HEK293 (cell line): Measurements from ENCODE around the gene RAB44.

Experiments
- PRDM10 ChIP-seq: fragments of 450-650 bp; formaldehyde crosslinking; IDR thresholded peaks from 2 replicates; pipeline ENCODE4 v1.5.1; 2016; ENCODE audit warnings: missing biosample characterization, missing genetic modification characterization
- ZNF121 ChIP-seq: fragments of 450-650 bp; formaldehyde crosslinking; IDR thresholded peaks from 2 replicates; pipeline ENCODE4 v1.5.1; 2016; ENCODE audit warnings: missing biosample characterization, missing genetic modification characterization
- ZNF138 ChIP-seq: fragments of 450-650 bp; formaldehyde crosslinking; IDR thresholded peaks from 2 replicates; pipeline ENCODE4 v1.5.1; 2016; ENCODE audit warnings: missing biosample characterization, missing genetic modification characterization, borderline replicate concordance
- ZNF140 ChIP-seq: fragments of 450-650 bp; formaldehyde crosslinking; IDR thresholded peaks from 2 replicates; pipeline ENCODE4 v1.5.1; 2016; ENCODE audit warnings: missing biosample characterization, missing genetic modification characterization
- ZNF23 ChIP-seq: fragments of 450-650 bp; formaldehyde crosslinking; IDR thresholded peaks from 2 replicates; pipeline ENCODE4 v1.5.1; 2016; ENCODE audit warnings: missing biosample characterization, missing genetic modification characterization, borderline replicate concordance
- ZNF324 ChIP-seq: fragments of 450-650 bp; formaldehyde crosslinking; IDR thresholded peaks from 2 replicates; pipeline ENCODE4 v1.5.1; 2016; ENCODE audit warnings: missing biosample characterization, missing genetic modification characterization
- ZNF416 ChIP-seq: fragments of 450-650 bp; formaldehyde crosslinking; IDR thresholded peaks from 2 replicates; pipeline ENCODE4 v1.5.1; 2016; ENCODE audit warnings: missing biosample characterization, missing genetic modification characterization
- ZNF501 ChIP-seq: fragments of 450-650 bp; formaldehyde crosslinking; IDR thresholded peaks from 2 replicates; pipeline ENCODE4 v1.5.1; 2016; ENCODE audit warnings: missing biosample characterization, missing genetic modification characterization
- ZNF521 ChIP-seq: fragments of 450-650 bp; formaldehyde crosslinking; IDR thresholded peaks from 2 replicates; pipeline ENCODE4 v1.5.1; 2017; ENCODE audit warnings: missing biosample characterization, mild to moderate bottlenecking, missing genetic modification characterization
- ZNF558 ChIP-seq: fragments of 450-650 bp; formaldehyde crosslinking; IDR thresholded peaks from 2 replicates; pipeline ENCODE4 v1.5.1; 2016; ENCODE audit warnings: missing biosample characterization, missing genetic modification characterization
- ZNF768 ChIP-seq: fragments of 450-650 bp; formaldehyde crosslinking; IDR thresholded peaks from 2 replicates; pipeline ENCODE4 v1.5.1; 2018; ENCODE audit warnings: missing biosample characterization, mild to moderate bottlenecking, missing genetic modification characterization
- ZSCAN30 ChIP-seq: fragments of 450-650 bp; IDR thresholded peaks from 2 replicates; pipeline ENCODE4 v1.5.1; 2018; ENCODE audit warnings: missing biosample characterization, mild to moderate bottlenecking, missing genetic modification characterization, moderate library complexity
- TF ChIP-seq, protein P1 (sequence below): fragments of 450-650 bp; formaldehyde crosslinking; IDR thresholded peaks from 2 replicates; pipeline ENCODE4 v1.5.1; 2016; ENCODE audit warnings: missing biosample characterization, missing genetic modification characterization

DNA sequence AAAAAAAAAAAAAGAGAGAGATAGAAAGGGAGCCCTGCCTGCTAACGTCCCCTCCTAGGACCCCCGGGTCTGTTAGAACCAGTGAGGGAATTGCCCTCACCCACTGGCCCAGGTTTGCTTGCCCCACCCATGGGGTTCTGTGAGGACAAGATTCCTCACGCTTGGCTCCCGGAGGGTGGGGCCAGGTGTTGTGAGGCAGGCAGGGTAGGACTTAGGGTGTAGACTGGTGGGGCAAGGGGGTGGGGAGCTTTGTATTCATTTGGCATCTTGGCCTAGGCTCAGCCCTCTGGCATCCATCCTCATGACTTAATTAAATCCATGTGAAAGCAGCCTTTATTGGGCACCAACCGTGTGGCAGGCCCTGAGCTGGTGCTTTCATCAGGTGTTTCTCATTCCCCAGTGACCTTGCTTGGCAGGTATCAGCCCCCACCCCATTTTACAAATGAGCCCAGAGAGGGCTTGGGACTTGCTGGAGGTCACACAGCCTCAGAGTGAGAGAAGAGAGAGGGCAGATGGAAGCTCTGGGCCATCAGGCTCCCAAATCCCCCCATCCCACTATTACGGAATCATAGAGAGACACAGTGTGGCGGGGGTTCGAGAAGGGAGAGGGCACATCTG is 19.0 kb downstream of the RAB44 start:
- TF ChIP-seq ZSCAN30 (tag by site-specific recombination) (no peak), ZNF558 (tag by site-specific recombination) (no peak), ZNF521 (tag by site-specific recombination) (no peak), ZNF138 (tag by site-specific recombination) (no peak), ZNF23 (tag by site-specific recombination) (no peak), ZNF768 (tag by site-specific recombination) (0 out of 2 replicates have a peak, but pooled peaks have one; percentile 38), ZNF121 (tag by site-specific recombination) (no peak), ZNF416 (tag by site-specific recombination) (no peak), ZNF324 (no peak), ZNF140 (tag by site-specific recombination) (no peak), ZNF501 (tag by site-specific recombination) (no peak), PRDM10 (no peak)
- TF ChIP-seq, protein P1, sequence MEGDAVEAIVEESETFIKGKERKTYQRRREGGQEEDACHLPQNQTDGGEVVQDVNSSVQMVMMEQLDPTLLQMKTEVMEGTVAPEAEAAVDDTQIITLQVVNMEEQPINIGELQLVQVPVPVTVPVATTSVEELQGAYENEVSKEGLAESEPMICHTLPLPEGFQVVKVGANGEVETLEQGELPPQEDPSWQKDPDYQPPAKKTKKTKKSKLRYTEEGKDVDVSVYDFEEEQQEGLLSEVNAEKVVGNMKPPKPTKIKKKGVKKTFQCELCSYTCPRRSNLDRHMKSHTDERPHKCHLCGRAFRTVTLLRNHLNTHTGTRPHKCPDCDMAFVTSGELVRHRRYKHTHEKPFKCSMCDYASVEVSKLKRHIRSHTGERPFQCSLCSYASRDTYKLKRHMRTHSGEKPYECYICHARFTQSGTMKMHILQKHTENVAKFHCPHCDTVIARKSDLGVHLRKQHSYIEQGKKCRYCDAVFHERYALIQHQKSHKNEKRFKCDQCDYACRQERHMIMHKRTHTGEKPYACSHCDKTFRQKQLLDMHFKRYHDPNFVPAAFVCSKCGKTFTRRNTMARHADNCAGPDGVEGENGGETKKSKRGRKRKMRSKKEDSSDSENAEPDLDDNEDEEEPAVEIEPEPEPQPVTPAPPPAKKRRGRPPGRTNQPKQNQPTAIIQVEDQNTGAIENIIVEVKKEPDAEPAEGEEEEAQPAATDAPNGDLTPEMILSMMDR (tag by site-specific recombination) = no peak
